B cell (primary cell): Measurements from ENCODE around the gene BCAS4. TPM values are rescaled to one million over a fixed set of nuclear protein-coding genes. Genes with fewer than 3 reads are reported as not detected.

Experiments
- ATAC-seq: fragments of 200-7000 bp; cut with Tn5 transposase; one replicate; pipeline ENCODE4 v1.10.0; 2021; ENCODE audit warnings: low read depth, mild to moderate bottlenecking, moderate number of reproducible peaks, moderate library complexity
- CTCF ChIA-PET: fragments of 350-600 bp; sonication (Branson Sonifier 250); formaldehyde crosslinking; loops from one replicate; lab custom pipeline; 2021; ENCODE audit warnings: antibody characterized with exemption, inconsistent platforms; lab: Charles Lee
- POLR2A ChIA-PET: fragments of 350-600 bp; sonication (Branson Sonifier 250); formaldehyde crosslinking; loops from one replicate; lab custom pipeline; 2021; ENCODE audit warnings: antibody characterized with exemption; lab: Charles Lee
- DNase-seq: peaks from one replicate; pipeline ENCODE4 v3.0.0; 2013
- H2AFZ ChIP-seq: 2 replicates; pipeline ENCODE4 v1.6.1; 2012; ENCODE audit warnings: mild to moderate bottlenecking, low read depth, low read length; ENCODE audit not compliant: insufficient read depth, poor library complexity, severe bottlenecking
- H3K27ac ChIP-seq, 2 donors: 1 replicate in 1 of 2; 2 replicates in 1 of 2; pipeline ENCODE4 v1.5.1; 2012 to 2013; ENCODE audit warnings: low read length in 2 of 2, mild to moderate bottlenecking in 2 of 2, moderate library complexity in 1 of 2
- H3K27me3 ChIP-seq, 4 experiments: fragments of 200-600 bp in 1 of 4; sonication (generic) in 1 of 4; replicated peaks in 1 of 4; 1 replicate in 2 of 4; 2 replicates in 2 of 4; pipeline versions ENCODE4 v1.6.1 to v1.7.0; 2013 to 2016; ENCODE audit warnings: low read length in 3 of 4, mild to moderate bottlenecking in 2 of 4, mixed read lengths in 1 of 4, moderate library complexity in 1 of 4; ENCODE audit not compliant: insufficient read depth in 4 of 4, control insufficient read depth in 3 of 4; ENCODE audit errors: control extremely low read depth in 1 of 4
- H3K36me3 ChIP-seq, 2 experiments: replicated peaks in 1 of 2; 1 replicate in 1 of 2; 2 replicates in 1 of 2; pipeline versions ENCODE4 v1.6.1 to v1.7.1; 2013; ENCODE audit warnings: low read length in 1 of 2; ENCODE audit not compliant: insufficient read depth in 2 of 2, control insufficient read depth in 1 of 2; ENCODE audit errors: control extremely low read depth in 1 of 2, extremely low read depth in 1 of 2
- H3K4me1 ChIP-seq, 2 donors: fragments of 200-600 bp in 1 of 2; sonication (generic) in 1 of 2; 1 replicate in 1 of 2; 2 replicates in 1 of 2; pipeline versions ENCODE4 v1.5.1 to v1.6.1; 2013 to 2017; ENCODE audit warnings: low read length in 2 of 2; ENCODE audit not compliant: control insufficient read depth in 2 of 2, insufficient read depth in 2 of 2
- H3K4me2 ChIP-seq: replicated peaks from 2 replicates; pipeline ENCODE3; 2012; ENCODE audit warnings: mild to moderate bottlenecking, low read depth, low read length; ENCODE audit not compliant: poor library complexity, severe bottlenecking
- H3K4me3 ChIP-seq, 5 experiments: fragments of 200-600 bp in 1 of 5; sonication (generic) in 1 of 5; 1 replicate in 3 of 5; 2 replicates in 2 of 5; pipeline versions ENCODE4 v1.5.1 to v1.7.0; 2011 to 2016; ENCODE audit warnings: low read length in 4 of 5, mild to moderate bottlenecking in 4 of 5, low read depth in 2 of 5, control low read depth in 1 of 5, moderate library complexity in 1 of 5; ENCODE audit not compliant: insufficient read depth in 1 of 5; ENCODE audit errors: control extremely low read depth in 1 of 5, extremely low read depth in 1 of 5
- H3K79me2 ChIP-seq: fragments of 200-600 bp; sonication (generic); one replicate; pipeline ENCODE4 v1.6.0; 2016; ENCODE audit warnings: low read length; ENCODE audit not compliant: control insufficient read depth, insufficient read depth
- H3K9ac ChIP-seq: fragments of 200-600 bp; sonication (generic); 2 replicates; pipeline ENCODE4 v1.6.1; 2017; ENCODE audit warnings: mild to moderate bottlenecking, low read length, moderate library complexity
- H3K9me3 ChIP-seq, 3 donors: one replicate each; pipeline versions ENCODE4 v1.6.1 to v1.7.1; 2013; ENCODE audit warnings: low read length in 2 of 3; ENCODE audit not compliant: control insufficient read depth in 2 of 3, insufficient read depth in 1 of 3; ENCODE audit errors: control extremely low read depth in 1 of 3
- H4K20me1 ChIP-seq: 2 replicates; pipeline ENCODE4 v1.6.0; 2012; ENCODE audit warnings: mild to moderate bottlenecking, low read length; ENCODE audit not compliant: insufficient read depth, control insufficient read depth, poor library complexity, severe bottlenecking
- H3K27ac Mint-ChIP-seq: one replicate; pipeline ENCODE4 v1.8.0; 2021; ENCODE audit warnings: mixed read lengths
- H3K27me3 Mint-ChIP-seq: one replicate; pipeline ENCODE4 v1.8.0; 2021; ENCODE audit warnings: mixed read lengths
- H3K4me1 Mint-ChIP-seq: one replicate; pipeline ENCODE4 v1.8.0; 2021; ENCODE audit warnings: mixed read lengths
- H3K4me3 Mint-ChIP-seq: one replicate; pipeline ENCODE4 v1.8.0; 2021; ENCODE audit warnings: mixed read lengths
- H3K9me3 Mint-ChIP-seq: one replicate; pipeline ENCODE4 v1.8.0; 2022; ENCODE audit warnings: mixed read lengths; ENCODE audit not compliant: insufficient read depth
- CTCF ChIP-seq: fragments of 200-600 bp; IDR thresholded peaks from one replicate; pipeline ENCODE4 v1.8.0; 2022; ENCODE audit warnings: antibody characterized with exemption, mild to moderate bottlenecking
- EZH2 ChIP-seq: IDR thresholded peaks from 2 replicates; pipeline ENCODE4 v1.6.1; 2012; ENCODE audit warnings: borderline replicate concordance, low read depth, mild to moderate bottlenecking, moderate library complexity, low read length; ENCODE audit not compliant: insufficient read depth, poor library complexity, severe bottlenecking
- WGBS: methylation state at CpG from one replicate; pipeline ENCODE4 v1.1.5; 2013; ENCODE audit warnings: missing lambda C conversion rate; ENCODE audit not compliant: insufficient coverage; 5-methylcytosine and 5-hydroxymethylcytosine counted together
- intact Hi-C: fragments of 100-400 bp; cut with micrococcal nuclease; formaldehyde crosslinking; loops from one replicate; pipeline ENCODE4 v1.10.0; 2022
- polyA plus RNA-seq: library from polyadenylated mRNA; depleted of rRNA; stranded (reverse); fragments of >200 nt; gene quantifications from 2 replicates; pipeline ENCODE4 v1.2.3, GENCODE V29; 2012
- total RNA-seq, 2 donors: library from RNA; stranded (reverse); fragments of 120-200 nt in 1 of 2; gene quantifications; 1 replicate in 1 of 2; 2 replicates in 1 of 2; pipeline versions ENCODE4 v1.2.3 to v1.2.4, GENCODE V29; 2013 to 2022

The BCAS4 gene
- total and polyA plus RNA-seq, 2 donors (not counting 1 experiment from before 2014, with no cell fraction given) = 44.8 to 88.2 TPM

GRCh38 chr20:50892394-50892793 lies 97.5 kb downstream of the BCAS4 start:
- intact Hi-C loops = loop anchor here (5.0 kb wide), 1 partner anchor 35 kb away; no protein-coding TSS in a partner anchor
- no peak overlapping the region for H3K4me3 Mint-ChIP-seq
- no peak for ATAC-seq

More at GRCh38 chr20:50892394-50892793, 97.5 kb downstream of the BCAS4 start:
- TF ChIP-seq CTCF = no peak
- TF ChIP-seq EZH2 = no peak
- H3K4me1 Mint-ChIP-seq = peaks cover 5% of the 10 kb centered on the region
- Histone ChIP-seq H3K36me3 (peaks cover 26 to 70% of the 10 kb centered on the region in 2 experiments), H3K27me3 (no peaks in the 10 kb centered on the region), H3K79me2 (peaks cover 8% of the 10 kb centered on the region), H3K9ac (no peak overlapping the region), H3K4me3 (no peak overlapping the region), H3K4me2 (no peak overlapping the region), H3K4me1 (no peaks in the 10 kb centered on the region), H4K20me1 (peaks cover 12% of the 10 kb centered on the region), H2AFZ (no peak overlapping the region), H3K9me3 (no peaks in the 10 kb centered on the region), H3K27ac (peak overlapping the region in 1 of 2 donors; percentile 49)
- WGBS = 75% methylated on average over 8 of the region's 8 CpGs
- H3K27ac Mint-ChIP-seq = peak overlapping the region; percentile 62
- DNase-seq = no peak
- CTCF ChIA-PET = interaction anchor here (4.9 kb wide), 1 partner anchor 98 kb away, joined by 25 read pairs; the partner anchor contains the start of gene BCAS4
- H3K9me3 Mint-ChIP-seq = no peaks in the 10 kb centered on the region
- POLR2A ChIA-PET = interaction anchor here (1.1 kb wide), 1 partner anchor 74 kb away, joined by 3 read pairs; no protein-coding TSS in a partner anchor
- H3K27me3 Mint-ChIP-seq = no peaks in the 10 kb centered on the region
